HepG2 (cell line): Measurements from ENCODE around the gene EIF4H.
"Not testable (repeated sequence)": the region's sequence is repeated elsewhere in the genome, so short reads cannot be mapped to it uniquely, and the experiment has no call there.

Experiments used
- ASH2L ChIP-seq: fragments of 300-600, 200-600 bp; sonication (generic); IDR thresholded peaks from 2 replicates; pipeline ENCODE4 v1.7.0; 2017; ENCODE audit warnings: low read depth, mild to moderate bottlenecking, moderate library complexity, mixed read lengths, low read length; ENCODE audit not compliant: insufficient read length
- BCL6 ChIP-seq: IDR thresholded peaks from 2 replicates; pipeline ENCODE4 v1.6.1; 2016; ENCODE audit warnings: missing genetic modification reagents, missing compliant biosample characterization
- CTCF ChIP-seq: sonication (generic); formaldehyde crosslinking; IDR thresholded peaks from 2 replicates; pipeline ENCODE4 v1.5.0; 2020; ENCODE audit warnings: mild to moderate bottlenecking, missing genetic modification reagents, moderate library complexity
- EZH2 ChIP-seq: conservative IDR thresholded peaks from 2 replicates; pipeline ENCODE4 v1.6.1; 2012; ENCODE audit warnings: mild to moderate bottlenecking, low read depth, low read length, moderate library complexity
- NR2F6 ChIP-seq, 2 experiments: IDR thresholded peaks; 2 replicates each; pipeline ENCODE4 v1.6.1; 2016; ENCODE audit warnings: antibody characterized with exemption in 1 of 2, mild to moderate bottlenecking in 1 of 2
- POLR2A ChIP-seq, 2 experiments: IDR thresholded peaks; 2 replicates each; pipeline ENCODE4 v1.6.1; 2011; ENCODE audit warnings: low read depth in 2 of 2, low read length in 2 of 2, mild to moderate bottlenecking in 1 of 2, moderate library complexity in 1 of 2; ENCODE audit not compliant: insufficient read depth in 1 of 2
- RFX1 ChIP-seq: fragments of 450-650 bp; IDR thresholded peaks from 2 replicates; pipeline ENCODE4 v1.6.1; 2017
- ZBTB46 ChIP-seq: sonication (generic); formaldehyde crosslinking; IDR thresholded peaks from 2 replicates; pipeline ENCODE4 v1.4.0; 2020; ENCODE audit warnings: mild to moderate bottlenecking, missing genetic modification reagents, borderline replicate concordance
- TF ChIP-seq, protein P1 (sequence below): fragments of 450-650 bp; IDR thresholded peaks from 2 replicates; pipeline ENCODE4 v1.6.1; 2017; ENCODE audit warnings: mild to moderate bottlenecking

GRCh38 chr7:74195968-74196654 lies 22.0 kb downstream of the EIF4H start:
- TF ChIP-seq ZBTB46 (CRISPR knock-in tag); EZH2; POLR2A (IDR thresholded peaks at IDR 0.05; ENCODE audit: insufficient read depth in 1 of 2, low read depth in 2 of 2, low read length in 2 of 2); ASH2L; RFX1; BCL6 (CRISPR knock-in tag); NR2F6 (IDR thresholded peaks at IDR 0.05); NR2F6 (CRISPR knock-in tag; IDR thresholded peaks at IDR 0.05); CTCF (CRISPR knock-in tag): not testable (repeated sequence)
- TF ChIP-seq, protein P1, sequence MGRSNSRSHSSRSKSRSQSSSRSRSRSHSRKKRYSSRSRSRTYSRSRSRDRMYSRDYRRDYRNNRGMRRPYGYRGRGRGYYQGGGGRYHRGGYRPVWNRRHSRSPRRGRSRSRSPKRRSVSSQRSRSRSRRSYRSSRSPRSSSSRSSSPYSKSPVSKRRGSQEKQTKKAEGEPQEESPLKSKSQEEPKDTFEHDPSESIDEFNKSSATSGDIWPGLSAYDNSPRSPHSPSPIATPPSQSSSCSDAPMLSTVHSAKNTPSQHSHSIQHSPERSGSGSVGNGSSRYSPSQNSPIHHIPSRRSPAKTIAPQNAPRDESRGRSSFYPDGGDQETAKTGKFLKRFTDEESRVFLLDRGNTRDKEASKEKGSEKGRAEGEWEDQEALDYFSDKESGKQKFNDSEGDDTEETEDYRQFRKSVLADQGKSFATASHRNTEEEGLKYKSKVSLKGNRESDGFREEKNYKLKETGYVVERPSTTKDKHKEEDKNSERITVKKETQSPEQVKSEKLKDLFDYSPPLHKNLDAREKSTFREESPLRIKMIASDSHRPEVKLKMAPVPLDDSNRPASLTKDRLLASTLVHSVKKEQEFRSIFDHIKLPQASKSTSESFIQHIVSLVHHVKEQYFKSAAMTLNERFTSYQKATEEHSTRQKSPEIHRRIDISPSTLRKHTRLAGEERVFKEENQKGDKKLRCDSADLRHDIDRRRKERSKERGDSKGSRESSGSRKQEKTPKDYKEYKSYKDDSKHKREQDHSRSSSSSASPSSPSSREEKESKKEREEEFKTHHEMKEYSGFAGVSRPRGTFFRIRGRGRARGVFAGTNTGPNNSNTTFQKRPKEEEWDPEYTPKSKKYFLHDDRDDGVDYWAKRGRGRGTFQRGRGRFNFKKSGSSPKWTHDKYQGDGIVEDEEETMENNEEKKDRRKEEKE = not testable (repeated sequence)
